Activated CD8-positive, alpha-beta memory T cell treated with anti-CD3 and anti-CD28 coated beads, Interleukin-2, amount 10 ng/mL, durations not matched to agents 7 days and 5 days (primary cell): Measurements from ENCODE around the gene LYZL4. TPM values are rescaled to one million over a fixed set of nuclear protein-coding genes. Genes with fewer than 3 reads are reported as not detected.

Experiments used
- ATAC-seq: fragments of 150-1000 bp; cut with Tn5 transposase; one replicate; pipeline ENCODE4 v1.10.0; 2021; ENCODE audit warnings: moderate library complexity
- CTCF ChIA-PET: fragments of 350-600 bp; sonication (Branson Sonifier 250); formaldehyde crosslinking; loops from one replicate; lab custom pipeline; 2021; ENCODE audit warnings: antibody characterized with exemption; lab: Charles Lee
- DNase-seq: peaks from one replicate; pipeline ENCODE4 v3.0.0-alpha.2; 2020
- H3K27ac Mint-ChIP-seq: one replicate; pipeline ENCODE4 v1.8.0; 2021; ENCODE audit warnings: mild to moderate bottlenecking, mixed read lengths
- H3K27me3 Mint-ChIP-seq: one replicate; pipeline ENCODE4 v1.8.0; 2021; ENCODE audit warnings: mixed read lengths
- H3K36me3 Mint-ChIP-seq: one replicate; pipeline ENCODE4 v1.8.0; 2021; ENCODE audit warnings: mild to moderate bottlenecking, mixed read lengths
- H3K4me1 Mint-ChIP-seq: one replicate; pipeline ENCODE4 v1.8.0; 2021; ENCODE audit warnings: mixed read lengths
- H3K4me3 Mint-ChIP-seq: one replicate; pipeline ENCODE4 v1.8.0; 2021; ENCODE audit warnings: mild to moderate bottlenecking, moderate library complexity, mixed read lengths
- H3K9me3 Mint-ChIP-seq: one replicate; pipeline ENCODE4 v1.8.0; 2022; ENCODE audit warnings: low read depth, mixed read lengths
- total RNA-seq, 2 experiments: library from RNA; stranded (reverse); gene quantifications; one replicate each; pipeline ENCODE4 v1.2.3, GENCODE V29; 2021

Gene LYZL4
- not detected for total RNA-seq

- Mint-ChIP-seq H3K4me1 (no peaks in the 10 kb centered on the region), H3K36me3 (no peaks in the 10 kb centered on the region), H3K27ac (no peak within 1 kb of the TSS), H3K27me3 (peaks cover 22% of the 10 kb centered on the region), H3K4me3 (no peak within 1 kb of the TSS), H3K9me3 (no peaks in the 10 kb centered on the region)
- CTCF ChIA-PET = no interaction called here
- no peak for ATAC-seq
- DNase-seq = no peak
Measured at GRCh38 chr3:42410370-42411131, at the start of gene LYZL4. Gene LYZL4 (minus strand): TSS chr3:42410610. CDS start chr3:42407251, 3,359 bp downstream.

GRCh38 chr3:42459151-42459550 is 48.7 kb upstream of the LYZL4 start:
- Mint-ChIP-seq H3K27ac (no peak overlapping the region), H3K4me3 (no peak overlapping the region), H3K27me3 (peaks cover 24% of the 10 kb centered on the region), H3K36me3 (no peaks in the 10 kb centered on the region), H3K9me3 (no peaks in the 10 kb centered on the region), H3K4me1 (no peaks in the 10 kb centered on the region)
- CTCF ChIA-PET = no interaction called here
- ATAC-seq (no peak), DNase-seq (no peak)

- Mint-ChIP-seq H3K27ac (no peak overlapping the region), H3K4me1 (no peaks in the 10 kb centered on the region), H3K9me3 (no peaks in the 10 kb centered on the region), H3K4me3 (no peak overlapping the region), H3K27me3 (peaks cover 24% of the 10 kb centered on the region), H3K36me3 (no peaks in the 10 kb centered on the region)
- DNase-seq = no peak
- CTCF ChIA-PET = no interaction called here
- ATAC-seq = no peak
Measured at GRCh38 chr3:42456211-42456610, 45.8 kb upstream of the LYZL4 start.

- CTCF ChIA-PET = no interaction called here
- H3K4me1 Mint-ChIP-seq = no peaks in the 10 kb centered on the region
- H3K4me3 Mint-ChIP-seq = no peak overlapping the region
- H3K27ac Mint-ChIP-seq = no peak overlapping the region
- H3K36me3 Mint-ChIP-seq = no peaks in the 10 kb centered on the region
- ATAC-seq (no peak), DNase-seq (no peak)
- H3K9me3 Mint-ChIP-seq = no peaks in the 10 kb centered on the region
- peaks cover 16% of the 10 kb centered on the region for H3K27me3 Mint-ChIP-seq
Measured at GRCh38 chr3:42451546-42452230, 41.3 kb upstream of the LYZL4 start.

- no peak overlapping the region for H3K4me3 Mint-ChIP-seq
- no peaks in the 10 kb centered on the region for H3K36me3 Mint-ChIP-seq
- ATAC-seq (no peak), DNase-seq (no peak)
- CTCF ChIA-PET = no interaction called here
- H3K4me1 Mint-ChIP-seq = no peaks in the 10 kb centered on the region
- H3K27ac Mint-ChIP-seq = no peak overlapping the region
- H3K9me3 Mint-ChIP-seq = no peaks in the 10 kb centered on the region
- H3K27me3 Mint-ChIP-seq = peaks cover 15% of the 10 kb centered on the region
Measured at GRCh38 chr3:42451116-42451515, 40.7 kb upstream of the LYZL4 start.

- H3K4me1 Mint-ChIP-seq = no peaks in the 10 kb centered on the region
- H3K4me3 Mint-ChIP-seq = no peak overlapping the region
- DNase-seq (no peak), ATAC-seq (no peak)
- no peaks in the 10 kb centered on the region for H3K36me3 Mint-ChIP-seq
- H3K27ac Mint-ChIP-seq = no peak overlapping the region
- peaks cover 12% of the 10 kb centered on the region for H3K27me3 Mint-ChIP-seq
- H3K9me3 Mint-ChIP-seq = no peaks in the 10 kb centered on the region
- CTCF ChIA-PET = interaction anchor here (0.8 kb wide), 1 partner anchor 260 kb away, joined by 3 read pairs; no protein-coding TSS in a partner anchor
Measured at GRCh38 chr3:42450567-42450966, 40.2 kb upstream of the LYZL4 start.

GRCh38 chr3:42447481-42447880 is 37.1 kb upstream of the LYZL4 start:
- Mint-ChIP-seq H3K27ac (no peak overlapping the region), H3K36me3 (no peaks in the 10 kb centered on the region), H3K4me3 (no peak overlapping the region), H3K27me3 (peaks cover 6% of the 10 kb centered on the region), H3K9me3 (no peaks in the 10 kb centered on the region), H3K4me1 (no peaks in the 10 kb centered on the region)
- no peak for DNase-seq
- ATAC-seq = no peak
- CTCF ChIA-PET = no interaction called here

GRCh38 chr3:42446111-42447050 is 36.0 kb upstream of the LYZL4 start:
- no peak overlapping the region for H3K4me3 Mint-ChIP-seq
- no peak overlapping the region for H3K27ac Mint-ChIP-seq
- H3K36me3 Mint-ChIP-seq = no peaks in the 10 kb centered on the region
- no peaks in the 10 kb centered on the region for H3K9me3 Mint-ChIP-seq
- H3K27me3 Mint-ChIP-seq = peaks cover 6% of the 10 kb centered on the region
- no peaks in the 10 kb centered on the region for H3K4me1 Mint-ChIP-seq
- CTCF ChIA-PET = no interaction called here
- DNase-seq (no peak), ATAC-seq (no peak)

GRCh38 chr3:42443819-42444436 is 33.5 kb upstream of the LYZL4 start:
- Mint-ChIP-seq H3K4me3 (no peak overlapping the region), H3K9me3 (no peaks in the 10 kb centered on the region), H3K27me3 (peaks cover 14% of the 10 kb centered on the region), H3K36me3 (no peaks in the 10 kb centered on the region), H3K4me1 (no peaks in the 10 kb centered on the region), H3K27ac (no peak overlapping the region)
- CTCF ChIA-PET = interaction anchor here (0.8 to 4.1 kb wide), 19 partner anchors 9 to 549 kb away, joined by 3 to 39 read pairs (median 3); no protein-coding TSS in a partner anchor
- DNase-seq = peak; percentile 81
- peak; percentile 91 for ATAC-seq

GRCh38 chr3:42443292-42443691 is 32.9 kb upstream of the LYZL4 start:
- no peaks in the 10 kb centered on the region for H3K9me3 Mint-ChIP-seq
- CTCF ChIA-PET = interaction anchor here (0.8 to 4.1 kb wide), 19 partner anchors 8 to 548 kb away, joined by 3 to 39 read pairs (median 3); no protein-coding TSS in a partner anchor
- no peak overlapping the region for H3K27ac Mint-ChIP-seq
- no peak overlapping the region for H3K4me3 Mint-ChIP-seq
- H3K36me3 Mint-ChIP-seq = no peaks in the 10 kb centered on the region
- ATAC-seq (no peak), DNase-seq (no peak)
- peaks cover 12% of the 10 kb centered on the region for H3K27me3 Mint-ChIP-seq
- no peaks in the 10 kb centered on the region for H3K4me1 Mint-ChIP-seq

- H3K36me3 Mint-ChIP-seq = no peaks in the 10 kb centered on the region
- no peak overlapping the region for H3K27ac Mint-ChIP-seq
- no peak for ATAC-seq
- CTCF ChIA-PET = interaction anchor here (1.2 to 4.1 kb wide), 9 partner anchors 8 to 547 kb away, joined by 3 to 39 read pairs (median 4); no protein-coding TSS in a partner anchor
- no peak overlapping the region for H3K4me3 Mint-ChIP-seq
- no peak for DNase-seq
- H3K27me3 Mint-ChIP-seq = peaks cover 10% of the 10 kb centered on the region
- no peaks in the 10 kb centered on the region for H3K4me1 Mint-ChIP-seq
- H3K9me3 Mint-ChIP-seq = no peaks in the 10 kb centered on the region
Measured at GRCh38 chr3:42442640-42443039, 32.2 kb upstream of the LYZL4 start.

GRCh38 chr3:42441791-42442190 is 31.4 kb upstream of the LYZL4 start:
- H3K27me3 Mint-ChIP-seq = peaks cover 10% of the 10 kb centered on the region
- no peak overlapping the region for H3K27ac Mint-ChIP-seq

More at GRCh38 chr3:42441791-42442190, 31.4 kb upstream of the LYZL4 start:
- no peaks in the 10 kb centered on the region for H3K9me3 Mint-ChIP-seq
- DNase-seq (no peak), ATAC-seq (no peak)
- H3K4me1 Mint-ChIP-seq = no peaks in the 10 kb centered on the region
- no peaks in the 10 kb centered on the region for H3K36me3 Mint-ChIP-seq
- H3K4me3 Mint-ChIP-seq = no peak overlapping the region
- CTCF ChIA-PET = interaction anchor here (4.1 kb wide), 1 partner anchor 194 kb away, joined by 39 read pairs; no protein-coding TSS in a partner anchor
